IMR-90 (cell line): Measurements from ENCODE around the gene COQ8A. TPM values are rescaled to one million over a fixed set of nuclear protein-coding genes. Genes with fewer than 3 reads are reported as not detected.

Source experiments
- ATAC-seq: fragments of 200-7000 bp; cut with Tn5 transposase; 2 replicates; pipeline ENCODE4 v1.9.1; 2020; ENCODE audit warnings: low read depth, mild to moderate bottlenecking, moderate library complexity
- BruUV-seq: library from RNA; stranded (reverse); fragments of 400-500 nt; replicated peaks from 2 replicates; lab custom pipeline; 2021; lab: Mats Ljungman, UMichigan
- CTCF ChIA-PET: fragments of 300-600 bp; formaldehyde crosslinking; extraction: SDS; loops from one replicate; lab custom pipeline; 2021; ENCODE audit warnings: antibody characterized with exemption; lab: Yijun Ruan, JAX
- POLR2A ChIA-PET: fragments of 300-600 bp; sonication (Branson Sonifier 250); formaldehyde crosslinking; loops from one replicate; lab custom pipeline; 2022; ENCODE audit warnings: antibody characterized with exemption; ENCODE audit not compliant: unreplicated experiment; lab: Charles Lee
- DNase-seq: peaks from one replicate; pipeline ENCODE4 v3.0.0; 2013
- H2AFZ ChIP-seq: replicated peaks from 2 replicates; pipeline ENCODE3; 2013; ENCODE audit warnings: low read length, mild to moderate bottlenecking; ENCODE audit not compliant: poor library complexity
- H2AK5ac ChIP-seq: 2 replicates; pipeline ENCODE4 v1.6.1; 2013; ENCODE audit warnings: low read depth, low read length, inconsistent platforms
- H2AK9ac ChIP-seq: replicated peaks from 2 replicates; pipeline ENCODE3; 2013; ENCODE audit warnings: mild to moderate bottlenecking, low read depth, low read length, moderate library complexity; ENCODE audit not compliant: poor library complexity
- H2BK120ac ChIP-seq: 2 replicates; pipeline ENCODE4 v1.6.1; 2013; ENCODE audit warnings: low read depth, low read length, inconsistent platforms
- H2BK15ac ChIP-seq: 3 replicates; pipeline ENCODE4 v1.6.1; 2013; ENCODE audit warnings: low read depth, low read length, inconsistent platforms
- H2BK20ac ChIP-seq: 2 replicates; pipeline ENCODE4 v1.6.1; 2013; ENCODE audit warnings: low read depth, mild to moderate bottlenecking, inconsistent platforms, low read length, moderate library complexity
- H2BK5ac ChIP-seq: 2 replicates; pipeline ENCODE4 v1.6.1; 2013; ENCODE audit warnings: mild to moderate bottlenecking, low read depth, low read length, inconsistent platforms; ENCODE audit not compliant: poor library complexity, severe bottlenecking
- H3K14ac ChIP-seq: replicated peaks from 2 replicates; pipeline ENCODE4 v1.6.1; 2013; ENCODE audit warnings: low read depth, low read length, inconsistent platforms
- H3K18ac ChIP-seq: 2 replicates; pipeline ENCODE4 v1.6.1; 2013; ENCODE audit warnings: low read depth, low read length, control low read depth
- H3K23ac ChIP-seq: 2 replicates; pipeline ENCODE4 v1.6.1; 2013; ENCODE audit warnings: low read depth, low read length, inconsistent platforms
- H3K27ac ChIP-seq: 2 replicates; pipeline ENCODE4 v1.5.1; 2013; ENCODE audit warnings: mild to moderate bottlenecking, control low read depth, low read length; ENCODE audit not compliant: insufficient read depth
- H3K27me3 ChIP-seq: 2 replicates; pipeline ENCODE4 v1.6.1; 2013; ENCODE audit warnings: low read length; ENCODE audit not compliant: control insufficient read depth, insufficient read depth
- H3K36me3 ChIP-seq: 2 replicates; pipeline ENCODE4 v1.6.1; 2013; ENCODE audit warnings: low read length, mixed read lengths; ENCODE audit not compliant: control insufficient read depth, insufficient read depth
- H3K4ac ChIP-seq: 2 replicates; pipeline ENCODE4 v1.6.1; 2013; ENCODE audit warnings: low read depth, low read length, inconsistent platforms
- H3K4me1 ChIP-seq: 2 replicates; pipeline ENCODE4 v1.6.1; 2013; ENCODE audit warnings: low read length, mixed read lengths; ENCODE audit not compliant: control insufficient read depth, insufficient read depth
- H3K4me2 ChIP-seq: 2 replicates; pipeline ENCODE4 v1.6.1; 2013; ENCODE audit warnings: low read depth, mild to moderate bottlenecking, control low read depth, low read length, moderate library complexity
- H3K4me3 ChIP-seq: 2 replicates; pipeline ENCODE4 v1.5.1; 2013; ENCODE audit warnings: low read depth, mild to moderate bottlenecking, control low read depth, low read length, moderate library complexity; ENCODE audit not compliant: insufficient read depth
- H3K56ac ChIP-seq: 2 replicates; pipeline ENCODE4 v1.6.1; 2013; ENCODE audit warnings: low read length, inconsistent platforms; ENCODE audit not compliant: insufficient read depth; ENCODE audit errors: extremely low read depth
- H3K79me1 ChIP-seq, 2 experiments: 2 replicates each; pipeline ENCODE4 v1.6.1; 2013; ENCODE audit warnings: low read length in 2 of 2, inconsistent platforms in 1 of 2, low read depth in 1 of 2
- H3K9ac ChIP-seq: 2 replicates; pipeline ENCODE4 v1.6.1; 2013; ENCODE audit warnings: low read depth, low read length, control low read depth
- H3K9me1 ChIP-seq: 2 replicates; pipeline ENCODE4 v1.6.1; 2013; ENCODE audit warnings: low read length, inconsistent platforms; ENCODE audit not compliant: insufficient read depth
- H3K9me3 ChIP-seq: 2 replicates; pipeline ENCODE4 v1.6.1; 2013; ENCODE audit warnings: low read length; ENCODE audit not compliant: control insufficient read depth, insufficient read depth
- H4K20me1 ChIP-seq: 2 replicates; pipeline ENCODE4 v1.6.1; 2013; ENCODE audit warnings: low read length, inconsistent platforms; ENCODE audit not compliant: insufficient read depth
- H4K5ac ChIP-seq: 2 replicates; pipeline ENCODE4 v1.6.1; 2013; ENCODE audit warnings: mild to moderate bottlenecking, low read depth, low read length, control low read depth
- H4K8ac ChIP-seq, 2 experiments: 2 replicates each; pipeline ENCODE4 v1.6.1; 2013; ENCODE audit warnings: low read depth in 2 of 2, low read length in 2 of 2, control low read depth in 1 of 2, inconsistent platforms in 1 of 2
- H4K91ac ChIP-seq: 2 replicates; pipeline ENCODE4 v1.6.1; 2013; ENCODE audit warnings: low read depth, low read length, inconsistent platforms; ENCODE audit not compliant: insufficient read depth
- BHLHE40 ChIP-seq: fragments of 150-350 bp; IDR thresholded peaks from 2 replicates; pipeline ENCODE4 v1.6.1; 2016; ENCODE audit warnings: mild to moderate bottlenecking, low read depth, low read length
- CEBPB ChIP-seq: IDR thresholded peaks from 2 replicates; pipeline ENCODE4 v1.6.1; 2012; ENCODE audit warnings: low read depth, low read length, improper control_type of control experiment
- CHD1 ChIP-seq: IDR thresholded peaks from 2 replicates; pipeline ENCODE4 v1.6.1; 2012; ENCODE audit warnings: low read depth, low read length, improper control_type of control experiment
- CTCF ChIP-seq: conservative IDR thresholded peaks from 2 replicates; pipeline ENCODE4 v1.5.1; 2012; ENCODE audit warnings: mild to moderate bottlenecking, low read depth, low read length, improper control_type of control experiment
- ELK1 ChIP-seq: fragments of 150-350 bp; IDR thresholded peaks from 2 replicates; pipeline ENCODE4 v1.6.1; 2016; ENCODE audit warnings: low read depth, mild to moderate bottlenecking, low read length, moderate library complexity, borderline replicate concordance
- FOS ChIP-seq: fragments of 150-350 bp; IDR thresholded peaks from 2 replicates; pipeline ENCODE4 v1.6.1; 2016; ENCODE audit warnings: low read depth, low read length
- MAFK ChIP-seq: IDR thresholded peaks from 2 replicates; pipeline ENCODE4 v1.6.1; 2012; ENCODE audit warnings: low read depth, low read length, improper control_type of control experiment
- MAZ ChIP-seq: IDR thresholded peaks from 2 replicates; pipeline ENCODE4 v1.6.1; 2012; ENCODE audit warnings: low read depth, mild to moderate bottlenecking, low read length, improper control_type of control experiment, moderate library complexity, borderline replicate concordance
- MXI1 ChIP-seq: IDR thresholded peaks from 2 replicates; pipeline ENCODE4 v1.6.1; 2012; ENCODE audit warnings: low read depth, mild to moderate bottlenecking, low read length, moderate library complexity, borderline replicate concordance
- NFE2L2 ChIP-seq: fragments of 150-350 bp; IDR thresholded peaks from 2 replicates; pipeline ENCODE4 v1.6.1; 2016; ENCODE audit warnings: low read depth, mild to moderate bottlenecking, low read length
- POLR2A ChIP-seq: IDR thresholded peaks from 2 replicates; pipeline ENCODE4 v1.6.1; 2012; ENCODE audit warnings: mild to moderate bottlenecking, low read depth, low read length
- RAD21 ChIP-seq: IDR thresholded peaks from 2 replicates; pipeline ENCODE4 v1.6.1; 2012; ENCODE audit warnings: low read length, improper control_type of control experiment
- RCOR1 ChIP-seq: IDR thresholded peaks from 2 replicates; pipeline ENCODE4 v1.6.1; 2012; ENCODE audit warnings: mild to moderate bottlenecking, low read length, improper control_type of control experiment; ENCODE audit not compliant: insufficient replicate concordance
- RFX5 ChIP-seq: IDR thresholded peaks from 2 replicates; pipeline ENCODE4 v1.8.0; 2012; ENCODE audit warnings: low read depth, mild to moderate bottlenecking, low read length, moderate library complexity
- SMC3 ChIP-seq: fragments of 150-350 bp; IDR thresholded peaks from 2 replicates; pipeline ENCODE4 v1.6.1; 2016; ENCODE audit warnings: low read depth, mild to moderate bottlenecking, antibody characterized with exemption, low read length, moderate library complexity
- WGBS, 2 experiments: methylation state at CpG; one replicate each; pipeline versions ENCODE4 v1.1.5 to v1.1.7; 2013; ENCODE audit warnings: missing lambda C conversion rate in 2 of 2; ENCODE audit not compliant: insufficient read length in 1 of 2; ENCODE audit errors: extremely low coverage in 2 of 2; 5-methylcytosine and 5-hydroxymethylcytosine counted together
- dilution Hi-C: fragments of 300-500 bp; cut with HindIII; formaldehyde crosslinking; loops from one replicate; pipeline ENCODE4 v1.14.3; 2018; ENCODE audit warnings: low sequenced_read_pairs; ENCODE audit not compliant: unreplicated experiment
- in situ Hi-C: fragments of 300-500 bp; cut with MboI; formaldehyde crosslinking; loops from 3 replicates; pipeline ENCODE4 v1.14.3; 2019; ENCODE audit warnings: low sequenced_read_pairs, inconsistent platforms, mixed read lengths
- intact Hi-C: fragments of 100-400 bp; cut with micrococcal nuclease; formaldehyde crosslinking; loops from 2 replicates; pipeline ENCODE4 v1.10.0; 2022
- polyA plus RNA-seq, 3 experiments: library from polyadenylated mRNA; depleted of rRNA; stranded (reverse); fragments of >200 nt; gene quantifications; 2 replicates each; pipeline ENCODE4 v1.2.3, GENCODE V29; 2012; ENCODE audit warnings: low replicate concordance in 1 of 3
- total RNA-seq: library from RNA; depleted of rRNA; stranded (reverse); fragments of >200 nt; gene quantifications from 2 replicates; pipeline ENCODE4 v1.2.3, GENCODE V29; 2012
- TF ChIP-seq, protein P1 (sequence below): fragments of 150-350 bp; IDR thresholded peaks from 2 replicates; pipeline ENCODE4 v1.6.1; 2017; ENCODE audit warnings: mild to moderate bottlenecking, antibody characterized with exemption, low read length, low read depth

Gene COQ8A
- total and polyA plus RNA-seq, 2 of the 4 experiments (the other 2 are of a cell fraction) = 3.8 to 6.1 TPM

GRCh38 chr1:226979517-226980121 lies 39.5 kb downstream of the COQ8A start:
- in situ Hi-C loops = no loop called here
- Histone ChIP-seq H4K20me1 (no peaks in the 10 kb centered on the region), H3K27ac (no peak overlapping the region), H2BK15ac (no peak overlapping the region), H2BK5ac (no peak overlapping the region), H4K5ac (no peak overlapping the region), H3K4me3 (no peak overlapping the region), H2BK20ac (no peak overlapping the region), H2AK5ac (no peak overlapping the region), H3K27me3 (no peaks in the 10 kb centered on the region), H3K79me1 (no peaks in the 10 kb centered on the region), H4K91ac (no peak overlapping the region), H3K9me1 (no peaks in the 10 kb centered on the region), H3K18ac (no peak overlapping the region), H3K9me3 (no peaks in the 10 kb centered on the region), H3K4me1 (peaks cover 6% of the 10 kb centered on the region; the same call in 1 of the 2 replicates), H2AFZ (no peak overlapping the region), H3K23ac (no peak overlapping the region), H3K14ac (no peak overlapping the region), H3K56ac (no peak overlapping the region), H2AK9ac (no peak overlapping the region), H2BK120ac (no peak overlapping the region), H3K9ac (no peak overlapping the region), H3K4ac (no peak overlapping the region), H3K36me3 (no peaks in the 10 kb centered on the region; the same call in 1 of the 2 replicates), H4K8ac (no peak overlapping the region), H3K4me2 (no peak overlapping the region)
- intact Hi-C loops = loop anchor here (10.0 kb wide), 1 partner anchor 435 kb away; the partner anchor contains the start of gene STUM
- dilution Hi-C loops = no loop called here
- CTCF ChIA-PET = no interaction called here
- POLR2A ChIA-PET = no interaction called here
- BruUV-seq = no TSS peak
- TF ChIP-seq MXI1 (no peak), RFX5 (no peak), RCOR1 (no peak), RAD21 (no peak), MAFK (no peak), SMC3 (no peak), ELK1 (no peak), NFE2L2 (no peak), CTCF (no peak), FOS (no peak), POLR2A (no peak), MAZ (no peak), CHD1 (no peak), CEBPB (no peak), BHLHE40 (no peak)
- TF ChIP-seq, protein P1, sequence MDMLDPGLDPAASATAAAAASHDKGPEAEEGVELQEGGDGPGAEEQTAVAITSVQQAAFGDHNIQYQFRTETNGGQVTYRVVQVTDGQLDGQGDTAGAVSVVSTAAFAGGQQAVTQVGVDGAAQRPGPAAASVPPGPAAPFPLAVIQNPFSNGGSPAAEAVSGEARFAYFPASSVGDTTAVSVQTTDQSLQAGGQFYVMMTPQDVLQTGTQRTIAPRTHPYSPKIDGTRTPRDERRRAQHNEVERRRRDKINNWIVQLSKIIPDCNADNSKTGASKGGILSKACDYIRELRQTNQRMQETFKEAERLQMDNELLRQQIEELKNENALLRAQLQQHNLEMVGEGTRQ = no peak
- no peak for DNase-seq
- 90% methylated on average over 2 of the region's 12 CpGs; no CpG with 5 or more reads in 1 of the 2 experiments for WGBS, 2 experiments
- no peak for ATAC-seq
